Choroid plexus epithelial cell (primary cell): ENCODE results near the gene KMT2B.

Experiments used
- DNase-seq: peaks from one replicate; pipeline ENCODE4 v3.0.0-alpha.2; 2010; ENCODE audit warnings: low read depth
- H3K4me3 ChIP-seq: 2 replicates; pipeline ENCODE4 v1.5.1; 2011; ENCODE audit warnings: low read depth, mild to moderate bottlenecking, control low read depth, low read length, moderate library complexity
- CTCF ChIP-seq: conservative IDR thresholded peaks from 2 replicates; pipeline ENCODE4 v1.5.1; 2011; ENCODE audit warnings: low read depth, mild to moderate bottlenecking, control low read depth, inconsistent platforms, low read length, moderate library complexity

Gene KMT2B

GRCh38 chr19:35757749-35758608 lies 40.2 kb downstream of the KMT2B start, which contains the start of gene PROSER3:
PROSER3 (plus strand) TSS chr19:35758176; CDS start chr19:35758216, 40 bp downstream.
- no peak for TF ChIP-seq CTCF
- peak within 1 kb of the TSS; percentile 82 for H3K4me3 ChIP-seq
- peak; percentile 100 for DNase-seq

DNA sequence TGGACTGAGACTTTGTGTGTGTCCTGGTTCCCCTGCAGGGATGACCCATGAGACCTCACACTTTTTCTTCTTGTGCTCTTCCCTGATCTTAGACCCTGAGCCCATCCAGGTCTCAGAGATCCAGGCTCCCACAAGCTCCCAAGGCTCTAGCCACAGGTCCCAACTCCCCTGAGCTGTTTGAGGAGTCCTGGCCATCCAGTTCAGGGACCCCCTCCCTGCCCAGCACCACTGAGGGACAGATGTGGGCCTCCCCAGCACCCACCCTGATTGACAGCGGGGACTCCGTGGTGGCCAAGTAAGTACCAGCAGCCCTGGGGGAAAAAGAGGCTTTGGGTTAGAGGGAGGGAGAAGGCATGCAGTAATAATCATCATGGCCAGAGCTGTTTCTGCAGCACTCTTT lies 41.9 kb downstream of the KMT2B start:
- TF ChIP-seq CTCF: no peak
- no peak overlapping the region for H3K4me3 ChIP-seq
- no peak for DNase-seq

GRCh38 chr19:35760711-35761349 lies 43.0 kb downstream of the KMT2B start:
- H3K4me3 ChIP-seq: no peak overlapping the region
- no peak for DNase-seq
- no peak for TF ChIP-seq CTCF

GRCh38 chr19:35764432-35765315 lies 46.9 kb downstream of the KMT2B start:
- DNase-seq: no peak
- TF ChIP-seq CTCF: no peak
- no peak overlapping the region for H3K4me3 ChIP-seq

GRCh38 chr19:35766571-35767104 lies 48.8 kb downstream of the KMT2B start:
- no peak for DNase-seq
- no peak for TF ChIP-seq CTCF
- H3K4me3 ChIP-seq: no peak overlapping the region

DNA sequence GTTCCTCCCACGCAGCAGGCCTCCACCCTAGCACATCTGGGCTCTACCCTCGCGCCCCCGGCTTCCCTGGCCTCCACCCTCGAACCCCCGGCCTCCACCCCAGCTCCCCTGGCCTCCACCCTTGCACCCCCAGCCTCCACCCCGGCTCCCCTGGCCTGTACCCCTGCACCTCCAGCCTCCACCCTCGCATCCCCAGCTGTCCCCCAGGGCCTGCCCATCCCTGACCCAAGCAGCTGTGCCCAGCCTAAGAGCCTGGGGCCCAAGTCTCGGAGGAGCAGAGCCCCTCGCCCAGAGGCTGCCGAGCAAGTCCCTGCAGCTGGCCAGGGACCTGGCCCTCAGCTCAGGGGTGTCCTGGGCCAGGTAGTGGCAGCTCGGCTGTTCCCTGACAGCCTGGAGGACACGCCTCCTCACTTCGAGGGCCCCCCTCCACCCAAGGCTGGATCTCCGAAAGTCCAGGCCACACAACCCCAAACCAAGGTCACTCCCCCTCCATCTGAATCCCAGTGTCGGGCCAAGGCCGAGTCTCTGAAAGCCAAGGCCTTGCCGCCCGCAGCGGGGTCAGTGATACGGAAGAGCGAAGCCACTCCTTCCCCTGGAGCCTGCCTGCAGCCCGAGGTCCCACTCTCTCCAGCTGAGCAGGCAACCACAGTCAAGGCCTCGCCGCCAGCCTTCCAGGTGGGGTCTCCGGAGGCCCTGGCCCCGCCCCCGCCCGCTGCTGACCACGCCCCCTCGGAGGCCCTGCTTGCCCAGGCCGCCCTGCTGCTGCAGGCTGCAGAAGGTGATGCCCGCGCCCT lies 49.7 kb downstream of the KMT2B start:
- no peak for TF ChIP-seq CTCF
- no peak overlapping the region for H3K4me3 ChIP-seq
- DNase-seq: no peak
